SU-DHL-6 (cell line): ENCODE results near the gene VEGFC.

ENCODE experiments used
- H2AFZ ChIP-seq: fragments of 200-600 bp; sonication (generic); 2 replicates; pipeline ENCODE4 v1.6.1; 2014; ENCODE audit warnings: low read depth, mild to moderate bottlenecking, moderate library complexity, mixed read lengths, antibody characterized with exemption, low read length; ENCODE audit not compliant: severe bottlenecking
- H3F3A ChIP-seq: fragments of 200-600 bp; shearing (Covaris generic); 2 replicates; pipeline ENCODE4 v1.6.0; 2016; ENCODE audit warnings: antibody characterized with exemption, mild to moderate bottlenecking; ENCODE audit not compliant: insufficient read depth
- H3K27ac ChIP-seq: fragments of 200-600 bp; sonication (generic); 2 replicates; pipeline ENCODE4 v1.5.1; 2016; ENCODE audit warnings: low read depth, mild to moderate bottlenecking, low read length, moderate library complexity, mixed read lengths
- H3K27me3 ChIP-seq: fragments of 200-600 bp; sonication (generic), shearing (Covaris generic); 2 replicates; pipeline ENCODE4 v1.6.0; 2014; ENCODE audit warnings: mild to moderate bottlenecking, low read length
- H3K36me3 ChIP-seq: fragments of 200-600 bp; sonication (generic); 2 replicates; pipeline ENCODE4 v1.6.1; 2014; ENCODE audit warnings: mild to moderate bottlenecking, low read length, mixed read lengths
- H3K4me2 ChIP-seq: fragments of 300-600, 200-600 bp; shearing (Covaris generic), sonication (generic); 2 replicates; pipeline ENCODE4 v1.6.0; 2014; ENCODE audit warnings: low read length, low read depth, mild to moderate bottlenecking; ENCODE audit not compliant: poor library complexity, severe bottlenecking
- H3K4me3 ChIP-seq: fragments of 200-600 bp; sonication (generic); 2 replicates; pipeline ENCODE4 v1.5.1; 2014; ENCODE audit warnings: antibody characterized with exemption, low read length, mild to moderate bottlenecking, mixed read lengths; ENCODE audit not compliant: insufficient read depth, poor library complexity, severe bottlenecking
- H3K79me2 ChIP-seq: fragments of 200-600 bp; sonication (generic); 2 replicates; pipeline ENCODE4 v1.6.1; 2014; ENCODE audit warnings: mild to moderate bottlenecking, low read length, moderate library complexity; ENCODE audit not compliant: insufficient read depth
- H3K9ac ChIP-seq: fragments of 200-600 bp; sonication (generic); 2 replicates; pipeline ENCODE4 v1.7.0; 2014; ENCODE audit warnings: mild to moderate bottlenecking, low read length
- H3K9me2 ChIP-seq: fragments of 200-600 bp; sonication (generic); replicated peaks from 2 replicates; pipeline ENCODE4 v1.6.1; 2014; ENCODE audit warnings: low read length; ENCODE audit not compliant: insufficient read depth
- H3K9me3 ChIP-seq: fragments of 200-600 bp; sonication (generic); 2 replicates; pipeline ENCODE4 v1.6.1; 2014; ENCODE audit warnings: low read length, mixed read lengths; ENCODE audit not compliant: insufficient read depth
- H4K20me1 ChIP-seq: fragments of 200-600 bp; sonication (generic); 2 replicates; pipeline ENCODE4 v1.6.1; 2014; ENCODE audit warnings: low read depth, mild to moderate bottlenecking, antibody characterized with exemption, low read length, moderate library complexity, mixed read lengths
- EZH2phosphoT487 ChIP-seq: fragments of 200-600 bp; sonication (generic), shearing (Covaris generic); conservative IDR thresholded peaks from 2 replicates; pipeline ENCODE4 v1.6.1; 2018; ENCODE audit warnings: mild to moderate bottlenecking, antibody characterized with exemption, low read length, moderate library complexity, mixed read lengths
- TF ChIP-seq, protein P1 (sequence below): fragments of 200-600 bp; sonication (generic); IDR thresholded peaks from one replicate; pipeline ENCODE4 v1.5.1; 2017; ENCODE audit warnings: antibody characterized with exemption, mild to moderate bottlenecking, low read length, moderate library complexity; ENCODE audit not compliant: insufficient read depth, poor library complexity, severe bottlenecking

Gene VEGFC

DNA sequence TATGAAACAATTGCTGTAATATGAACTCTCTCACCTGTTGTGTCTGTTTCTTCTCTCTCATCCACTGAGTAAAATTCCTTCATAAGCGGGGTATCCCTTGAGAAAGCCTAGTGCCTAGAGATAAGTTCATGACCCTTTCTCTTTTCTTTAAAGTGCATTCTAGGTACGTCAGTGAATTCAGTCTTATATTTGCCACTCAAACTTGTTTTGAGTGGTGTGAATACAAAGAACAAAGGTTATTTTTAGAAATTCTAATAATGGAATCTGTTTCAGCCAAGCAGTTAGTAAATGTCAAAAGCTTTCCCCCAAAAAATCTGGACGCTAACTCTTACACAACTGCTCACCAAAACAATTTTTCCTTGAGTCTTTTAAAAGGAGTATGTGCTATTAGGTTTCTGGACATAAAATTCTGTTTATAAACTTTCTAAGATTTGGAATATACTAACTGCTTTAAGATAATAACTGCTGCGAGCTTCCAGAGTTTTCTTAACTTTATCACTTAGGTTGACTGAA lies 112.0 kb downstream of the VEGFC start:
- Histone ChIP-seq H3K79me2 (no peaks in the 10 kb centered on the region), H3K9ac (no peak overlapping the region), H3F3A (no peaks in the 10 kb centered on the region), H3K9me3 (no peaks in the 10 kb centered on the region), H3K4me2 (no peak overlapping the region), H3K9me2 (no peaks in the 10 kb centered on the region), H4K20me1 (no peaks in the 10 kb centered on the region), H3K27me3 (no peaks in the 10 kb centered on the region), H2AFZ (no peak overlapping the region), H3K4me3 (no peak overlapping the region), H3K36me3 (no peaks in the 10 kb centered on the region), H3K27ac (no peak overlapping the region)
- TF ChIP-seq EZH2phosphoT487: no peak
- TF ChIP-seq, protein P1, sequence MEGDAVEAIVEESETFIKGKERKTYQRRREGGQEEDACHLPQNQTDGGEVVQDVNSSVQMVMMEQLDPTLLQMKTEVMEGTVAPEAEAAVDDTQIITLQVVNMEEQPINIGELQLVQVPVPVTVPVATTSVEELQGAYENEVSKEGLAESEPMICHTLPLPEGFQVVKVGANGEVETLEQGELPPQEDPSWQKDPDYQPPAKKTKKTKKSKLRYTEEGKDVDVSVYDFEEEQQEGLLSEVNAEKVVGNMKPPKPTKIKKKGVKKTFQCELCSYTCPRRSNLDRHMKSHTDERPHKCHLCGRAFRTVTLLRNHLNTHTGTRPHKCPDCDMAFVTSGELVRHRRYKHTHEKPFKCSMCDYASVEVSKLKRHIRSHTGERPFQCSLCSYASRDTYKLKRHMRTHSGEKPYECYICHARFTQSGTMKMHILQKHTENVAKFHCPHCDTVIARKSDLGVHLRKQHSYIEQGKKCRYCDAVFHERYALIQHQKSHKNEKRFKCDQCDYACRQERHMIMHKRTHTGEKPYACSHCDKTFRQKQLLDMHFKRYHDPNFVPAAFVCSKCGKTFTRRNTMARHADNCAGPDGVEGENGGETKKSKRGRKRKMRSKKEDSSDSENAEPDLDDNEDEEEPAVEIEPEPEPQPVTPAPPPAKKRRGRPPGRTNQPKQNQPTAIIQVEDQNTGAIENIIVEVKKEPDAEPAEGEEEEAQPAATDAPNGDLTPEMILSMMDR: no peak

- H3K27ac ChIP-seq: no peak overlapping the region
- H4K20me1 ChIP-seq: no peaks in the 10 kb centered on the region
- no peak overlapping the region for H3K9ac ChIP-seq
- H3K79me2 ChIP-seq: no peaks in the 10 kb centered on the region
- H3F3A ChIP-seq: no peaks in the 10 kb centered on the region
- TF ChIP-seq, protein P1: no peak
- H3K27me3 ChIP-seq: no peaks in the 10 kb centered on the region
- H3K36me3 ChIP-seq: no peaks in the 10 kb centered on the region
- H3K4me2 ChIP-seq: no peak overlapping the region
- no peak overlapping the region for H2AFZ ChIP-seq
- no peaks in the 10 kb centered on the region for H3K9me2 ChIP-seq
- no peaks in the 10 kb centered on the region for H3K9me3 ChIP-seq
- H3K4me3 ChIP-seq: no peak overlapping the region
Measured at GRCh38 chr4:176676901-176677300, 115.8 kb downstream of the VEGFC start.

- TF ChIP-seq, protein P1: no peak
- no peak for TF ChIP-seq EZH2phosphoT487
- H3K79me2 ChIP-seq: no peaks in the 10 kb centered on the region
- no peaks in the 10 kb centered on the region for H3F3A ChIP-seq
- no peak overlapping the region for H3K9ac ChIP-seq
- no peaks in the 10 kb centered on the region for H3K9me2 ChIP-seq
- H3K27me3 ChIP-seq: no peaks in the 10 kb centered on the region
- H3K4me2 ChIP-seq: no peak overlapping the region
- H3K27ac ChIP-seq: no peak overlapping the region
- H3K36me3 ChIP-seq: no peaks in the 10 kb centered on the region
- no peak overlapping the region for H3K4me3 ChIP-seq
- no peaks in the 10 kb centered on the region for H3K9me3 ChIP-seq
- no peak overlapping the region for H2AFZ ChIP-seq
- H4K20me1 ChIP-seq: no peaks in the 10 kb centered on the region
Measured at GRCh38 chr4:176675810-176676209, 116.9 kb downstream of the VEGFC start.

GRCh38 chr4:176671532-176671931 lies 121.2 kb downstream of the VEGFC start:
- Histone ChIP-seq H3K9me3 (no peaks in the 10 kb centered on the region), H3K27ac (no peak overlapping the region), H3K4me3 (no peak overlapping the region), H3K9ac (no peak overlapping the region), H3K79me2 (no peaks in the 10 kb centered on the region), H3K4me2 (no peak overlapping the region), H3K9me2 (no peaks in the 10 kb centered on the region), H2AFZ (no peak overlapping the region), H3F3A (no peaks in the 10 kb centered on the region), H4K20me1 (no peaks in the 10 kb centered on the region), H3K36me3 (no peaks in the 10 kb centered on the region), H3K27me3 (no peaks in the 10 kb centered on the region)
- TF ChIP-seq, protein P1: no peak
- TF ChIP-seq EZH2phosphoT487: no peak
